ENCODE data around the gene RPS26.
A peak's percentile ranks its signal among the peaks of the same experiment; 100 is the strongest.

DNA sequence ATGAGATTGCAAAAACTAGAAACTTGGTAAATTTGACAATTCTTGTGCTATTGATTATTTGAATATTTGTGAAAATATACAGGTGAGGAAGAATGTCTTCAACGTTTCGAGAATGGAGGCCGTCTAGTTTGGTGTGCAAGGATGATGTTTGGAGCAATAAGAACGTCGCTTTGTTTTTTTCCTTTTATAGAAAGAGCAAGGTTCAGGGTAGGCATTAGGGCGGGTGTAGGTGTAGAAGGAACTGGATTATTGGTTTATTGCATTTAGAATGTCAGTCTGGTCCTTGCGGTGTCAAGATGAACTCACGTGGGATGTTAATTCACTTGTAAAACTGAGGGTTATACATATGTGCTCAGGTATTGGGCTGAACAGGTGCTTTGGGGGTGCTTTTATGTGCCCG lies 1.1 kb downstream of the RPS26 start:
- TF ChIP-seq, protein P1, sequence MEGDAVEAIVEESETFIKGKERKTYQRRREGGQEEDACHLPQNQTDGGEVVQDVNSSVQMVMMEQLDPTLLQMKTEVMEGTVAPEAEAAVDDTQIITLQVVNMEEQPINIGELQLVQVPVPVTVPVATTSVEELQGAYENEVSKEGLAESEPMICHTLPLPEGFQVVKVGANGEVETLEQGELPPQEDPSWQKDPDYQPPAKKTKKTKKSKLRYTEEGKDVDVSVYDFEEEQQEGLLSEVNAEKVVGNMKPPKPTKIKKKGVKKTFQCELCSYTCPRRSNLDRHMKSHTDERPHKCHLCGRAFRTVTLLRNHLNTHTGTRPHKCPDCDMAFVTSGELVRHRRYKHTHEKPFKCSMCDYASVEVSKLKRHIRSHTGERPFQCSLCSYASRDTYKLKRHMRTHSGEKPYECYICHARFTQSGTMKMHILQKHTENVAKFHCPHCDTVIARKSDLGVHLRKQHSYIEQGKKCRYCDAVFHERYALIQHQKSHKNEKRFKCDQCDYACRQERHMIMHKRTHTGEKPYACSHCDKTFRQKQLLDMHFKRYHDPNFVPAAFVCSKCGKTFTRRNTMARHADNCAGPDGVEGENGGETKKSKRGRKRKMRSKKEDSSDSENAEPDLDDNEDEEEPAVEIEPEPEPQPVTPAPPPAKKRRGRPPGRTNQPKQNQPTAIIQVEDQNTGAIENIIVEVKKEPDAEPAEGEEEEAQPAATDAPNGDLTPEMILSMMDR (IDR thresholded peaks at IDR 0.05): peak in 2 of 6 experiments; percentile 14 to 28
- TF ChIP-seq POLR2A (IDR thresholded peaks at IDR 0.05): peak in 1 of 2 donors; percentile 49

Measured in Peyer's patch (tissue), 4 donors.